AG09319 (cell line): ENCODE data around the gene WARS2.

ENCODE experiments used
- DNase-seq: peaks from one replicate; pipeline ENCODE4 v3.0.0-alpha.2; 2010; ENCODE audit warnings: low read depth; ENCODE audit errors: extremely low read depth
- TF ChIP-seq, protein P1 (sequence below): IDR thresholded peaks from 2 replicates; pipeline ENCODE4 v1.5.1; 2011; ENCODE audit warnings: low read depth, mild to moderate bottlenecking, inconsistent platforms, low read length, moderate library complexity

The WARS2 gene

DNA sequence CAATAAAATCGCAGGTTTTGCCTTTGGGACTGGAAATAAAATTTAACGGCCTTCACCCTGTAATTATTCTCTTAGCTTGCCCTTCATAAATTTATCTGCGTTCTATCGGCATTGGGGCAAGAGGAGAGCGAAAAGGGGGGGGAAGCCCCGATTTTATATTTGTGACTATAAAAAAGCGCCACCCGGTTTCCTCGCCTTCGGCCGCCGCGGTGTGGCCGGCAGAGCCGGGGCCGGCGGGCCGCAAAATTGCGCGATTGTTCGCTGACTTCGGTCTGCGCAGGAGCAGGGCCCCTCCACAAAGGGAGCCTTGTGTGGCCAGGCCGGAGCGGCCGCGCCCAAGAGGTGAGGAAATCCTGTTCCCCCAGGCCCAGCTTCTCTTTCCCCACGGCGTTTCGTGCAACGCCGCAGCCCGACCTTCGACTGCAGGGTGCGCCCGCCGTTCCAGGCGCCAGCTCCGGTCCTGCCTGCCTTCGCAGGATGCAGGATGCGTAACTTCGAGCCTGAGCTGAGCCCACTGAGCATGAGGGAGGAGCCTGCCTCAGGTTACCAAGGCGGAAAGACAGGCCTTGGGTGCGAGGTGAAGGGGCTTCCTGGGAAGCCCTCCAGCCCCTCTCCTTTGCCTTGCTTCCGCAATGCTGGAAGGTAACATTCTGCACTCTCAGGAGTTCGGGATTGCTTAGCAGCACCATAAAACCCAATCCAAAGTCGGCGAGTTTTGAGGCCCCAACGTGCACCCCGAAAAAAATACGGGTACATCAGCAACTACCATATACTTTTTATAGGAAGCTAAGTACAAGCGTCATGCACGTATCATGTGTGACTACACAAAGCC, 147.4 kb downstream of the WARS2 start:
- TF ChIP-seq, protein P1, sequence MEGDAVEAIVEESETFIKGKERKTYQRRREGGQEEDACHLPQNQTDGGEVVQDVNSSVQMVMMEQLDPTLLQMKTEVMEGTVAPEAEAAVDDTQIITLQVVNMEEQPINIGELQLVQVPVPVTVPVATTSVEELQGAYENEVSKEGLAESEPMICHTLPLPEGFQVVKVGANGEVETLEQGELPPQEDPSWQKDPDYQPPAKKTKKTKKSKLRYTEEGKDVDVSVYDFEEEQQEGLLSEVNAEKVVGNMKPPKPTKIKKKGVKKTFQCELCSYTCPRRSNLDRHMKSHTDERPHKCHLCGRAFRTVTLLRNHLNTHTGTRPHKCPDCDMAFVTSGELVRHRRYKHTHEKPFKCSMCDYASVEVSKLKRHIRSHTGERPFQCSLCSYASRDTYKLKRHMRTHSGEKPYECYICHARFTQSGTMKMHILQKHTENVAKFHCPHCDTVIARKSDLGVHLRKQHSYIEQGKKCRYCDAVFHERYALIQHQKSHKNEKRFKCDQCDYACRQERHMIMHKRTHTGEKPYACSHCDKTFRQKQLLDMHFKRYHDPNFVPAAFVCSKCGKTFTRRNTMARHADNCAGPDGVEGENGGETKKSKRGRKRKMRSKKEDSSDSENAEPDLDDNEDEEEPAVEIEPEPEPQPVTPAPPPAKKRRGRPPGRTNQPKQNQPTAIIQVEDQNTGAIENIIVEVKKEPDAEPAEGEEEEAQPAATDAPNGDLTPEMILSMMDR: no peak
- no peak for DNase-seq

DNA sequence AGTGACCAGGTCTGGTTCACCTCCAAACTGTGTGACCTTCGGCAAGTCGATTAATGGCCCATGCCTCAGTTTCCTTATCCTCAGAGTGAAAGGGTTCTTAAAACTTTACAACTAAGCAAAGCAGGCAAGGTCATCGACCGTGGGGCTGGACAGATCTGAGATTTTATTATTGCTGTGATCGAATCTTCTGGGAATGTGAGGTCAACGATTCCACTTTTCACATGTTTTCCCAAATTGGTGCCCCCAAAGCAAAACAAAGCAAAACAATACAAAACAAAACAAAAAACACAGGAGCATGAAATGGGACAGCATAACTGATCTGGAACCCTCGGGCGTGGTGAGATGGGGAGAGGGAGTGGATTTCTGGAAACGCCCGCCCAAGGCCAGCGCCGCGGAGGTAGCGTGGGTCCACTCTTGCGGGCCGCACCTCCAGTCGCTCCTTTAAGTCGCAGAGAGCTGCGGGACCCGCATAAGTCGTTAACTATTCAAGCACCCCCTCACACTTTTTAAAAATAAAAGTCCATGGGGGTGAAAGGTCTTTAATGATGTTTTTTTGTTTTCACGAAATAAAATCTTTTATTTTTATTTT, 148.1 kb downstream of the WARS2 start:
- TF ChIP-seq, protein P1: no peak

DNA sequence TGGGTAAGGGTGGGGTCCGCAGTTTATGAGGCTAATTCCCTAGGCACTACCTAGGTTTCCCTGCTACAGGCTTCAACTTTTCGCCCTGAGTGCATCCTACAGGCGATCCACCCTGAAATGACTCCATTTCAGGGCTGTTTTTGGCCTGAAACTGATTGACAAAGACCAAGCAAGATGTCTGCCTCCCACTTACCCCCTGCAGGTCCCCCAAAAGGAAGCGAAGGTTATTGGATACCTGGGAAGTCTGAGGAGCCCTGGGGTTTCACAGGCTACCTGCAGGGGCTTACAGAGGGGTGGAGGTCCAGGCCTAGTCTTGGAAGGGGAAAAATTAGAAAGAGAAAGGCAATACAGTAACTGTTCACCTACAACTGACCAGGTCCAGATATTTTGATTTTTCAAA, 149.0 kb downstream of the WARS2 start:
- no peak for DNase-seq
- TF ChIP-seq, protein P1: no peak

More for the DNA sequence above, 148.1 kb downstream of the WARS2 start:
- no peak for DNase-seq

DNA sequence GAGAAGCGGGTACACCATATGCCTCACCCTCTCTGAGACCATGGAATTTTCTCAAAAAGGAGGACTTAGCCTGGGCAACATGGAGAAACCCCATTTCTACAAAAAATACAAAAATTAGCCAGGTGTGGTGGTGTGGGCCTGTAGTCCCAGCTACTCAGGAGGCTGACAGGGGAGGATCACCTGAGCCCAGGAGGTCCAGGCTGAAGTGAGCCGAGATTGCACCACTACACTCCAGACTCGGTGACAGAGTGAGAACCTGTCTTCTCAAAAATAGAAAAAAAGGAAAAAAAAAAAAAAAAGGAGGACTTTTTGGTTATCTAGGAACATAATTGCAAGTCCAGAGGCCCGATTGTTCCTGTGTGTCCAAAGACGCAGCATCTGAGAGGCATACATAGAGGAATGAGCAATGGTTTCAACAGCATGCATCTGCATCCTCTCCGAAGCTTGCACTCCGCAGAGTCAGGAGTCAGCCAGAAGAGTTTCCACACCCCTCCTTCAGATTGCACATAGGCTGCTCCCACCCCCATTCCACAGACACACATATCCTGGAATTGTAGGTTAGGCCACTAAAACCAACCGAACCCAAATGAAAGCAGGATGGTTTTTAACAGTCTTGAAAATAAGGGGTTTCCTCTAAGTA, 149.8 kb downstream of the WARS2 start:
- no peak for DNase-seq
- TF ChIP-seq, protein P1: no peak

DNA sequence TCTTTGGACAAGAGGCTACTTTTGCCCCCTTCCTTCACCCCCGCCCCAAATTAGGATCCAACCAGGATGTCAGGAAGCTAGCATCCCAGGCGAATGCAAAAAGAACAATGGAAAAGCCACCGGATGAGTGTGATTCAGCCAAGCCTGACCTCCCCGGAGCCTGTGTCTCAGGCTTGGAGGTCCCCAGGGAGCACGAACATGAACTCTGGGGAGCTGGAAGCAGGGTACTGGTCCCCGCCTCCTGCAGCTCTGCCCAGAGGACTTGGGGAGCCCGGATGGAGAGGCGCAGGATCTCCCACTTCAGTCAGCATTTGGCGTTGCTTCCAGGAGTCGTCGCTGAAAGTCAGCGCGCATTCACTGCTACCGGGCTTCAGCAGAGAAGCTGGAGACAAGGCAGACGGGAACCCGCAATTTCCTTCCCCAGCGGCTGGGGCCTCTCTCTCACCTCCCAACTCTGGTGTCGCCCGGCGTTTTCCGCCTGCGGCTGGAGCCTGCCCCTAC, 150.5 kb downstream of the WARS2 start:
- DNase-seq: no peak
- TF ChIP-seq, protein P1: no peak

DNA sequence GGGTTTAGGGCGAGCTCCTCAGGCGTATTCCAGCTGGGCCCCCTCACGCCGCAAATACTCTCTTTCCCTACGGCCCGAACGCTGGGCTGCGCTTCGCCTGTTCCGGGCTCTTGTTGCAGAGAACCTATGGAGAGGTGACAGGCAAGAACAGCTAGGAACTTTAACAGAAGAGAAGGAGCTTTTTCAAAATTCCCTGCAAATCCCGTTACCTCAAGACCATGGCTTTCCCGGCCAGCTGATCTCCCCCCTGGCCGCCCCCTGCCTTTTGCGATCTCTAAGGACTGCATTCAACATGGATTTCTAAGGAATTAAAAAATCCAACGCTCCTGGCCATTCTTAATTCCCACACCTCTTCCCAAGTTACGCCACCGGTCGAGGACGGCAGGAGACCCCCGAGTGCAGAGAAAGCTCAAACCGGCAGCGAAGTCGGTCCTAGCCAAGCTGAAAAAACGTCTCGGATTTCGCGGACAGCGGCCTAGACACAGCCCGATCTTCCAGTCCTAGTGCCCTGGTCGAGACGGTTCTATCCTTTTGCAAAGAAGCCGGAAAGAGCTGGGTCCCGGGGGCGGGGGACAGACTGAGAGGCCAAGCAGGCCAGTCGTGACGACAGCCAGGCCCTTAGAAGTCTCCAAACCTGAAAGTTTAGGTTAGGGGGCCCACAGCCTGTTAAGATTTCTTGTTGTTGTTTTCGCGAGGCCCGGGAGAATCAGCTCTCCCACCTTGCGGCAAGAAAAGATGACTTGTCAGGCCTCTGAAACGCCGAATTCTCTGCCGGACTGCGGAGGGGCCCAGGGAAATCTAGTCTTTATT, 151.2 kb downstream of the WARS2 start:
- TF ChIP-seq, protein P1: no peak
- no peak for DNase-seq
